T-cell (primary cell): ENCODE results near the gene SLIT3. TPM values are rescaled to one million over a fixed set of nuclear protein-coding genes. Genes with fewer than 3 reads are reported as not detected.

Experiments
- ATAC-seq, 4 experiments: fragments of 200-7000 bp in 3 of 4; fragments of 150-1000 bp in 1 of 4; cut with Tn5 transposase; replicated peaks in 1 of 4; 1 replicate in 3 of 4; 2 replicates in 1 of 4; pipeline ENCODE4 v1.10.0; 2021; ENCODE audit warnings: moderate library complexity in 3 of 4, mild to moderate bottlenecking in 2 of 4, moderate number of reproducible peaks in 1 of 4
- CTCF ChIA-PET, 2 donors: fragments of 300-600 bp; sonication (Branson Sonifier 250); formaldehyde crosslinking; loops; one replicate each; lab custom pipeline; 2022; ENCODE audit warnings: antibody characterized with exemption in 2 of 2; lab: Charles Lee
- POLR2A ChIA-PET, 2 donors: fragments of 300-600 bp; sonication (Branson Sonifier 250); formaldehyde crosslinking; loops; one replicate each; lab custom pipeline; 2022; ENCODE audit warnings: antibody characterized with exemption in 2 of 2; lab: Charles Lee
- DNase-seq, 35 experiments: peaks; one replicate each; pipeline versions ENCODE4 v3.0.0 to v3.0.0-alpha.2; 2013 to 2023
- H3K27ac ChIP-seq: one replicate; pipeline ENCODE4 v1.5.1; 2013; ENCODE audit warnings: low read length
- H3K27me3 ChIP-seq, 2 experiments: replicated peaks in 1 of 2; 1 replicate in 1 of 2; 2 replicates in 1 of 2; pipeline versions ENCODE4 v1.6.1 to v1.7.0; 2013; ENCODE audit warnings: low read length in 1 of 2, mixed read lengths in 1 of 2; ENCODE audit not compliant: control insufficient read depth in 2 of 2, insufficient read depth in 2 of 2; ENCODE audit errors: extremely low read depth in 1 of 2
- H3K36me3 ChIP-seq, 2 donors: 1 replicate in 1 of 2; 2 replicates in 1 of 2; pipeline versions ENCODE4 v1.6.1 to v1.7.0; 2013; ENCODE audit warnings: low read length in 1 of 2; ENCODE audit not compliant: control insufficient read depth in 2 of 2, insufficient read depth in 1 of 2; ENCODE audit errors: extremely low read depth in 1 of 2
- H3K4me1 ChIP-seq, 2 experiments: 1 replicate in 1 of 2; 2 replicates in 1 of 2; pipeline versions ENCODE4 v1.6.1 to v1.7.0; 2013; ENCODE audit warnings: low read length in 2 of 2, mixed read lengths in 1 of 2; ENCODE audit not compliant: insufficient read depth in 2 of 2, control insufficient read depth in 1 of 2; ENCODE audit errors: extremely low read depth in 1 of 2
- H3K4me3 ChIP-seq, 2 donors: 1 replicate in 1 of 2; 2 replicates in 1 of 2; pipeline versions ENCODE4 v1.5.1 to v1.7.0; 2013; ENCODE audit warnings: mild to moderate bottlenecking in 2 of 2, low read length in 1 of 2, moderate library complexity in 1 of 2; ENCODE audit not compliant: control insufficient read depth in 1 of 2; ENCODE audit errors: extremely low read depth in 1 of 2
- H3K9me3 ChIP-seq: 2 replicates; pipeline ENCODE4 v1.7.0; 2013
- H3K27ac Mint-ChIP-seq, 2 donors: one replicate each; pipeline ENCODE4 v1.8.0; 2020 to 2021; ENCODE audit warnings: mild to moderate bottlenecking in 2 of 2, mixed read lengths in 2 of 2
- H3K27me3 Mint-ChIP-seq, 2 donors: one replicate each; pipeline ENCODE4 v1.8.0; 2021 to 2022; ENCODE audit warnings: mixed read lengths in 2 of 2
- H3K36me3 Mint-ChIP-seq: one replicate; pipeline ENCODE4 v1.8.0; 2021; ENCODE audit warnings: mixed read lengths
- H3K4me1 Mint-ChIP-seq, 3 donors: one replicate each; pipeline ENCODE4 v1.8.0; 2020 to 2022; ENCODE audit warnings: mixed read lengths in 3 of 3, mild to moderate bottlenecking in 1 of 3
- H3K4me3 Mint-ChIP-seq, 3 donors: one replicate each; pipeline ENCODE4 v1.8.0; 2020 to 2022; ENCODE audit warnings: mild to moderate bottlenecking in 3 of 3, mixed read lengths in 3 of 3, moderate library complexity in 3 of 3
- H3K9me3 Mint-ChIP-seq, 3 donors: one replicate each; pipeline ENCODE4 v1.8.0; 2020 to 2022; ENCODE audit warnings: mixed read lengths in 3 of 3
- WGBS: methylation state at CpG from one replicate; pipeline ENCODE4 v1.1.5; 2013; ENCODE audit warnings: missing lambda C conversion rate; ENCODE audit not compliant: insufficient coverage; 5-methylcytosine and 5-hydroxymethylcytosine counted together
- total RNA-seq, 35 experiments: library from RNA in 6 of 35; stranded (reverse) in 6 of 35; fragments of 120-200 nt in 1 of 35; gene quantifications; one replicate each; pipeline versions ENCODE4 v1.2.1 to v1.2.4 and lab custom pipeline; 2013 to 2026

Gene SLIT3
- total RNA-seq, 5 donors from 2014 or later (not counting 1 experiment from before 2014, with no cell fraction given), result 0.13 to 0.32 (median 0.13) TPM; not detected in 2

GRCh38 chr5:169098331-169099121 lies 202.4 kb downstream of the SLIT3 start:
- H3K4me1 Mint-ChIP-seq, result no peaks in the 10 kb centered on the region
- WGBS, result 83% methylated on average over 4 of the region's 12 CpGs
- no peak overlapping the region for H3K27ac Mint-ChIP-seq
- Histone ChIP-seq H3K4me1 (no peaks in the 10 kb centered on the region), H3K9me3 (no peaks in the 10 kb centered on the region), H3K27ac (no peak overlapping the region), H3K36me3 (no peaks in the 10 kb centered on the region), H3K4me3 (no peak overlapping the region), H3K27me3 (no peaks in the 10 kb centered on the region)
- ChIA-PET POLR2A (no interaction called here), CTCF (no interaction called here)
- no peak overlapping the region for H3K4me3 Mint-ChIP-seq
- DNase-seq (no peak), ATAC-seq (no peak)
- H3K27me3 Mint-ChIP-seq, result peaks cover 1 to 6% of the 10 kb centered on the region in 2 donors
- peaks cover 0 to 4% (median 0%) of the 10 kb centered on the region in 3 donors for H3K9me3 Mint-ChIP-seq
- H3K36me3 Mint-ChIP-seq, result no peaks in the 10 kb centered on the region

- Mint-ChIP-seq H3K27ac (no peak overlapping the region), H3K9me3 (peaks cover 0 to 4% (median 0%) of the 10 kb centered on the region in 3 donors), H3K27me3 (peaks cover 1 to 6% of the 10 kb centered on the region in 2 donors), H3K36me3 (no peaks in the 10 kb centered on the region), H3K4me1 (no peaks in the 10 kb centered on the region), H3K4me3 (no peak overlapping the region)
- ChIA-PET CTCF (no interaction called here), POLR2A (interaction anchor here in 1 of 2 donors (0.7 kb wide), 1 partner anchor 55 kb away, joined by 3 read pairs; no protein-coding TSS in a partner anchor)
- H3K4me3 ChIP-seq, result no peak overlapping the region
- DNase-seq (no peak), ATAC-seq (no peak)
- H3K4me1 ChIP-seq, result no peaks in the 10 kb centered on the region
- no peaks in the 10 kb centered on the region for H3K27me3 ChIP-seq
- no peaks in the 10 kb centered on the region for H3K36me3 ChIP-seq
- 56% methylated on average over 6 of the region's 10 CpGs for WGBS
- no peak overlapping the region for H3K27ac ChIP-seq
- H3K9me3 ChIP-seq, result no peaks in the 10 kb centered on the region
Measured at GRCh38 chr5:169097374-169098326, 203.3 kb downstream of the SLIT3 start.

GRCh38 chr5:169095976-169096375 lies 205.0 kb downstream of the SLIT3 start:
- H3K9me3 ChIP-seq, result no peaks in the 10 kb centered on the region
- Mint-ChIP-seq H3K27me3 (peaks cover 1 to 10% of the 10 kb centered on the region in 2 donors), H3K36me3 (no peaks in the 10 kb centered on the region), H3K4me1 (no peaks in the 10 kb centered on the region), H3K4me3 (no peak overlapping the region), H3K27ac (no peak overlapping the region), H3K9me3 (peaks cover 0 to 4% (median 0%) of the 10 kb centered on the region in 3 donors)
- POLR2A ChIA-PET, result no interaction called here
- DNase-seq (no peak), ATAC-seq (no peak)
- H3K36me3 ChIP-seq, result no peaks in the 10 kb centered on the region
- H3K27me3 ChIP-seq, result peaks cover 0 to 5% of the 10 kb centered on the region in 2 experiments
- H3K4me3 ChIP-seq, result no peak overlapping the region
- WGBS, result no CpG with 5 or more reads among the region's 1 CpG
- no peaks in the 10 kb centered on the region for H3K4me1 ChIP-seq
- H3K27ac ChIP-seq, result no peak overlapping the region
- CTCF ChIA-PET, result no interaction called here

- CTCF ChIA-PET, result no interaction called here
- WGBS, result 64% methylated on average over 3 of the region's 4 CpGs
- Histone ChIP-seq H3K4me3 (no peak overlapping the region), H3K27ac (no peak overlapping the region), H3K36me3 (no peaks in the 10 kb centered on the region), H3K9me3 (no peaks in the 10 kb centered on the region), H3K4me1 (no peaks in the 10 kb centered on the region), H3K27me3 (peaks cover 0 to 5% of the 10 kb centered on the region in 2 experiments)
- DNase-seq (no peak), ATAC-seq (no peak)
- Mint-ChIP-seq H3K4me1 (no peaks in the 10 kb centered on the region), H3K4me3 (no peak overlapping the region), H3K27ac (no peak overlapping the region), H3K36me3 (no peaks in the 10 kb centered on the region), H3K9me3 (peaks cover 0 to 4% (median 0%) of the 10 kb centered on the region in 3 donors), H3K27me3 (peaks cover 1 to 13% of the 10 kb centered on the region in 2 donors)
- POLR2A ChIA-PET, result no interaction called here
Measured at GRCh38 chr5:169095410-169095960, 205.5 kb downstream of the SLIT3 start.

GRCh38 chr5:169094586-169095409 lies 206.1 kb downstream of the SLIT3 start:
- Histone ChIP-seq H3K9me3 (no peaks in the 10 kb centered on the region), H3K27ac (no peak overlapping the region), H3K4me1 (no peaks in the 10 kb centered on the region), H3K36me3 (no peaks in the 10 kb centered on the region), H3K27me3 (peaks cover 0 to 5% of the 10 kb centered on the region in 2 experiments), H3K4me3 (no peak overlapping the region)
- H3K36me3 Mint-ChIP-seq, result no peaks in the 10 kb centered on the region
- DNase-seq, result no peak
- WGBS, result 67% methylated on average over 1 of the region's 7 CpGs
- POLR2A ChIA-PET, result no interaction called here
- H3K27me3 Mint-ChIP-seq, result peaks cover 1 to 13% of the 10 kb centered on the region in 2 donors
- H3K9me3 Mint-ChIP-seq, result peaks cover 0 to 4% (median 0%) of the 10 kb centered on the region in 3 donors
- no peaks in the 10 kb centered on the region for H3K4me1 Mint-ChIP-seq
- ATAC-seq, result no peak
- H3K27ac Mint-ChIP-seq, result no peak overlapping the region
- H3K4me3 Mint-ChIP-seq, result no peak overlapping the region
- CTCF ChIA-PET, result no interaction called here
